Panc1 (cell line): ENCODE results near the gene CCL13. TPM values are rescaled to one million over a fixed set of nuclear protein-coding genes. Genes with fewer than 3 reads are reported as not detected.

Experiments used
- ATAC-seq: fragments of 200-7000 bp; cut with Tn5 transposase; 2 replicates; pipeline ENCODE4 v1.9.1; 2020; ENCODE audit warnings: mild to moderate bottlenecking, moderate library complexity
- Bru-seq: library from RNA; stranded (reverse); fragments of 400-500 nt; gene quantifications from one replicate; lab custom pipeline; 2021; lab: Mats Ljungman, UMichigan
- BruChase-seq, 2 experiments: library from RNA; stranded (reverse); fragments of 400-500 nt; gene quantifications; one replicate each; lab custom pipeline; 2021; lab: Mats Ljungman, UMichigan
- BruUV-seq: library from RNA; stranded (reverse); fragments of 400-500 nt; replicated peaks from 2 replicates; lab custom pipeline; 2021; lab: Mats Ljungman, UMichigan
- CTCF ChIA-PET: fragments of 300-600 bp; sonication (Branson Sonifier 250); formaldehyde crosslinking; loops from one replicate; lab custom pipeline; 2022; ENCODE audit warnings: antibody characterized with exemption; lab: Charles Lee
- POLR2A ChIA-PET: fragments of 300-600 bp; sonication (Branson Sonifier 250); formaldehyde crosslinking; loops from one replicate; lab custom pipeline; 2022; ENCODE audit warnings: antibody characterized with exemption; lab: Charles Lee
- DNase-seq: peaks from one replicate; pipeline ENCODE4 v3.0.0-alpha.2; 2010; ENCODE audit warnings: low read depth, low spot score
- H3K27ac ChIP-seq: 2 replicates; pipeline ENCODE4 v1.5.1; 2011; ENCODE audit warnings: mild to moderate bottlenecking, low read length, inconsistent platforms
- H3K27me3 ChIP-seq: fragments of 200-500 bp; sonication (Bioruptor generic); 2 replicates; pipeline ENCODE4 v1.6.0; 2014; ENCODE audit warnings: low read length, inconsistent platforms; ENCODE audit not compliant: control insufficient read depth, insufficient read depth
- H3K36me3 ChIP-seq: fragments of 200-500 bp; sonication (Bioruptor generic); 2 replicates; pipeline ENCODE4 v1.5.1; 2014; ENCODE audit warnings: inconsistent platforms, mild to moderate bottlenecking, low read length, moderate library complexity; ENCODE audit not compliant: control insufficient read depth, insufficient read depth
- H3K4me1 ChIP-seq: 2 replicates; pipeline ENCODE4 v1.5.1; 2011; ENCODE audit warnings: inconsistent platforms, mild to moderate bottlenecking, low read length, moderate library complexity; ENCODE audit not compliant: control insufficient read depth, insufficient read depth
- H3K4me3 ChIP-seq, 2 experiments: 2 replicates each; pipeline ENCODE4 v1.5.1; 2011 to 2012; ENCODE audit warnings: low read depth in 2 of 2, low read length in 2 of 2, mild to moderate bottlenecking in 2 of 2, inconsistent platforms in 1 of 2, moderate library complexity in 1 of 2
- H3K9me3 ChIP-seq: fragments of 200-500 bp; sonication (Bioruptor generic); 2 replicates; pipeline ENCODE4 v1.5.1; 2014; ENCODE audit warnings: low read depth, mild to moderate bottlenecking, inconsistent platforms, low read length, moderate library complexity; ENCODE audit not compliant: control insufficient read depth, insufficient read depth
- CTCF ChIP-seq: fragments of 450-650 bp; IDR thresholded peaks from 2 replicates; pipeline ENCODE4 v1.5.1; 2017; ENCODE audit warnings: mild to moderate bottlenecking
- POLR2AphosphoS5 ChIP-seq: IDR thresholded peaks from 2 replicates; pipeline ENCODE4 v1.6.1; 2012; ENCODE audit warnings: mild to moderate bottlenecking, low read depth, low read length, moderate library complexity
- SIN3A ChIP-seq: IDR thresholded peaks from 2 replicates; pipeline ENCODE4 v1.6.1; 2012; ENCODE audit warnings: low read depth, mild to moderate bottlenecking, low read length, moderate library complexity, borderline replicate concordance; ENCODE audit not compliant: insufficient read depth
- TCF7L2 ChIP-seq: IDR thresholded peaks from 2 replicates; pipeline ENCODE4 v1.6.1; 2011; ENCODE audit warnings: mild to moderate bottlenecking, low read depth, low read length, inconsistent platforms
- in situ Hi-C: cut with HindIII; loops from 2 replicates; pipeline ENCODE4 v1.10.0; 2016; ENCODE audit warnings: low sequenced_read_pairs, low pct_unique_long_range_greater_than_20kb
- intact Hi-C: fragments of 100-400 bp; cut with micrococcal nuclease; formaldehyde crosslinking; loops from one replicate; pipeline ENCODE4 v1.10.0; 2022; ENCODE audit not compliant: unreplicated experiment
- long read RNA-seq: library from polyadenylated mRNA; unstranded; transcript quantifications from one replicate; pipeline ENCODE4 v2.0.0, GENCODE V29; 2021; ENCODE audit not compliant: unreplicated experiment
- polyA plus RNA-seq: library from polyadenylated mRNA; unstranded; fragments of >200 nt; gene quantifications from one replicate; pipeline ENCODE4 v1.2.1, GENCODE V29; 2012; ENCODE audit warnings: missing spikeins; ENCODE audit not compliant: insufficient read length
- total RNA-seq: library from RNA; stranded (reverse); gene quantifications from one replicate; pipeline ENCODE4 v1.2.1, GENCODE V29; 2021; ENCODE audit not compliant: unreplicated experiment
- TF ChIP-seq, protein P1 (sequence below), 2 experiments: IDR thresholded peaks; 2 replicates each; pipeline ENCODE4 v1.6.1; 2011 to 2012; ENCODE audit warnings: low read depth in 2 of 2, control low read depth in 1 of 2, low read length in 1 of 2, mild to moderate bottlenecking in 1 of 2, moderate library complexity in 1 of 2; ENCODE audit not compliant: insufficient read depth in 1 of 2

The CCL13 gene
- not detected for total RNA-seq
- not detected for polyA plus RNA-seq
- Bru-seq, nascent RNA: not detected
- BruChase-seq, experiment 1, labeled RNA remaining after a 2-hour chase: percentile 14 among the genes with signal in this experiment
- BruChase-seq, experiment 2, labeled RNA remaining after a 6-hour chase: not detected
- long read RNA-seq: 0 reads

GRCh38 chr17:34356194-34356593 is at the start of gene CCL13:
TSS of gene CCL13 (plus strand) at chr17:34356480. CDS start at chr17:34356527, 47 bp downstream.
- BruUV-seq: no TSS peak
- in situ Hi-C loops: no loop called here
- ChIA-PET CTCF (interaction anchor here (1.0 kb wide), 1 partner anchor 11 kb away, joined by 5 read pairs; no protein-coding TSS in a partner anchor), POLR2A (no interaction called here)
- Histone ChIP-seq H3K27ac (no peak within 1 kb of the TSS), H3K4me1 (no peaks in the 10 kb centered on the region; the same call in 1 of the 2 replicates), H3K36me3 (no peaks in the 10 kb centered on the region), H3K9me3 (no peaks in the 10 kb centered on the region), H3K4me3 (no peak within 1 kb of the TSS), H3K27me3 (no peaks in the 10 kb centered on the region)
- TF ChIP-seq POLR2AphosphoS5: no peak
- no peak for TF ChIP-seq SIN3A
- TF ChIP-seq TCF7L2: no peak
- intact Hi-C loops: no loop called here
- DNase-seq (no peak), ATAC-seq (no peak)

GRCh38 chr17:34307110-34307509 is 49.2 kb upstream of the CCL13 start:
- intact Hi-C loops: loop anchor here (10.0 kb wide), 1 partner anchor 102 kb away; no protein-coding TSS in a partner anchor
- no peak overlapping the region for H3K27ac ChIP-seq
- POLR2A ChIA-PET: no interaction called here
- BruUV-seq: no TSS peak
- ATAC-seq: no peak
- no peaks in the 10 kb centered on the region for H3K4me1 ChIP-seq
- no peaks in the 10 kb centered on the region for H3K27me3 ChIP-seq
- TF ChIP-seq POLR2AphosphoS5 (no peak), SIN3A (no peak), TCF7L2 (no peak), CTCF (no peak)
- TF ChIP-seq, protein P1, sequence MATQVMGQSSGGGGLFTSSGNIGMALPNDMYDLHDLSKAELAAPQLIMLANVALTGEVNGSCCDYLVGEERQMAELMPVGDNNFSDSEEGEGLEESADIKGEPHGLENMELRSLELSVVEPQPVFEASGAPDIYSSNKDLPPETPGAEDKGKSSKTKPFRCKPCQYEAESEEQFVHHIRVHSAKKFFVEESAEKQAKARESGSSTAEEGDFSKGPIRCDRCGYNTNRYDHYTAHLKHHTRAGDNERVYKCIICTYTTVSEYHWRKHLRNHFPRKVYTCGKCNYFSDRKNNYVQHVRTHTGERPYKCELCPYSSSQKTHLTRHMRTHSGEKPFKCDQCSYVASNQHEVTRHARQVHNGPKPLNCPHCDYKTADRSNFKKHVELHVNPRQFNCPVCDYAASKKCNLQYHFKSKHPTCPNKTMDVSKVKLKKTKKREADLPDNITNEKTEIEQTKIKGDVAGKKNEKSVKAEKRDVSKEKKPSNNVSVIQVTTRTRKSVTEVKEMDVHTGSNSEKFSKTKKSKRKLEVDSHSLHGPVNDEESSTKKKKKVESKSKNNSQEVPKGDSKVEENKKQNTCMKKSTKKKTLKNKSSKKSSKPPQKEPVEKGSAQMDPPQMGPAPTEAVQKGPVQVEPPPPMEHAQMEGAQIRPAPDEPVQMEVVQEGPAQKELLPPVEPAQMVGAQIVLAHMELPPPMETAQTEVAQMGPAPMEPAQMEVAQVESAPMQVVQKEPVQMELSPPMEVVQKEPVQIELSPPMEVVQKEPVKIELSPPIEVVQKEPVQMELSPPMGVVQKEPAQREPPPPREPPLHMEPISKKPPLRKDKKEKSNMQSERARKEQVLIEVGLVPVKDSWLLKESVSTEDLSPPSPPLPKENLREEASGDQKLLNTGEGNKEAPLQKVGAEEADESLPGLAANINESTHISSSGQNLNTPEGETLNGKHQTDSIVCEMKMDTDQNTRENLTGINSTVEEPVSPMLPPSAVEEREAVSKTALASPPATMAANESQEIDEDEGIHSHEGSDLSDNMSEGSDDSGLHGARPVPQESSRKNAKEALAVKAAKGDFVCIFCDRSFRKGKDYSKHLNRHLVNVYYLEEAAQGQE (IDR thresholded peaks at IDR 0.05; ENCODE audit: insufficient read depth in 1 of 2, low read depth in 2 of 2, low read length in 1 of 2): no peak
- in situ Hi-C loops: no loop called here
- no peaks in the 10 kb centered on the region for H3K9me3 ChIP-seq
- H3K4me3 ChIP-seq: no peak overlapping the region
- CTCF ChIA-PET: interaction anchor here (1.4 to 1.8 kb wide), 2 partner anchors 54 to 106 kb away, joined by 10 read pairs; no protein-coding TSS in a partner anchor
- DNase-seq: no peak
- H3K36me3 ChIP-seq: no peaks in the 10 kb centered on the region

- CTCF ChIA-PET: no interaction called here
- no peak for ATAC-seq
- Histone ChIP-seq H3K36me3 (no peaks in the 10 kb centered on the region), H3K27ac (no peak overlapping the region), H3K4me1 (no peaks in the 10 kb centered on the region), H3K9me3 (no peaks in the 10 kb centered on the region), H3K27me3 (no peaks in the 10 kb centered on the region), H3K4me3 (no peak overlapping the region)
- BruUV-seq: no TSS peak
- intact Hi-C loops: loop anchor here (10.0 kb wide), 1 partner anchor 104 kb away; no protein-coding TSS in a partner anchor
- POLR2A ChIA-PET: no interaction called here
- in situ Hi-C loops: no loop called here
- TF ChIP-seq POLR2AphosphoS5 (no peak), SIN3A (no peak), CTCF (no peak), TCF7L2 (no peak)
- TF ChIP-seq, protein P1 (IDR thresholded peaks at IDR 0.05; ENCODE audit: insufficient read depth in 1 of 2, low read depth in 2 of 2, low read length in 1 of 2): no peak
- DNase-seq: no peak
These were observed 47.9 kb upstream of the CCL13 start for GRCh38 chr17:34308371-34308770.
